NB4 (cell line): ENCODE measurements around the gene ADAMTSL5.

Experiments used
- CTCF ChIP-seq: IDR thresholded peaks from one replicate; pipeline ENCODE4 v1.5.1; 2012; ENCODE audit warnings: low read depth, low read length
- MYC ChIP-seq: IDR thresholded peaks from 2 replicates; pipeline ENCODE4 v1.6.1; 2011; ENCODE audit warnings: low read depth, low read length
- POLR2A ChIP-seq: IDR thresholded peaks from 2 replicates; pipeline ENCODE4 v1.6.1; 2011; ENCODE audit warnings: mild to moderate bottlenecking; ENCODE audit not compliant: insufficient read length; ENCODE audit errors: extremely low read depth

- TF ChIP-seq POLR2A (no peak), MYC (no peak), CTCF (no peak)
Measured at GRCh38 chr19:1549332-1549945, 36.6 kb upstream of the ADAMTSL5 start.
